HuH-7 (cell line): ENCODE results near the gene NCR3LG1.
A peak's percentile ranks its signal among the peaks of the same experiment; 100 is the strongest.

Experiments used
- DNase-seq: peaks from one replicate; pipeline ENCODE4 v3.0.0; 2011; ENCODE audit warnings: low spot score

NCR3LG1 gene

GRCh38 chr11:17351510-17352176, at the start of gene NCR3LG1:
Gene NCR3LG1 (plus strand): TSS chr11:17351800. CDS start chr11:17351970, 170 bp downstream.
- peak; percentile 36 for DNase-seq

GRCh38 chr11:17313349-17314231, 38.0 kb upstream of the NCR3LG1 start:
- no peak for DNase-seq

GRCh38 chr11:17314232-17314547, 37.4 kb upstream of the NCR3LG1 start:
- DNase-seq = no peak

GRCh38 chr11:17314904-17315426, 36.6 kb upstream of the NCR3LG1 start:
- DNase-seq = no peak

- DNase-seq = no peak
Observed at GRCh38 chr11:17328871-17329494, 22.6 kb upstream of the NCR3LG1 start.

- no peak for DNase-seq
Observed at GRCh38 chr11:17331669-17332068, 19.9 kb upstream of the NCR3LG1 start.

GRCh38 chr11:17333799-17334586, 17.6 kb upstream of the NCR3LG1 start:
- DNase-seq = no peak

- no peak for DNase-seq
Observed at GRCh38 chr11:17343257-17343656, 8.3 kb upstream of the NCR3LG1 start.

- DNase-seq = no peak
Observed at GRCh38 chr11:17343907-17344306, 7.7 kb upstream of the NCR3LG1 start.

- DNase-seq = no peak
Observed at GRCh38 chr11:17347676-17348075, 3.9 kb upstream of the NCR3LG1 start.

GRCh38 chr11:17350455-17351171, 987 bp upstream of the NCR3LG1 start:
- no peak for DNase-seq

- no peak for DNase-seq
Observed at GRCh38 chr11:17351172-17351509, 459 bp upstream of the NCR3LG1 start.

- peak; percentile 49 for DNase-seq
Observed at GRCh38 chr11:17352950-17353820, 1.6 kb downstream of the NCR3LG1 start.

GRCh38 chr11:17353821-17354600, 2.4 kb downstream of the NCR3LG1 start:
- DNase-seq = no peak

- DNase-seq = peak; percentile 57
Observed at GRCh38 chr11:17354601-17354991, 3.0 kb downstream of the NCR3LG1 start.

GRCh38 chr11:17366495-17366894, 14.9 kb downstream of the NCR3LG1 start:
- no peak for DNase-seq

- DNase-seq = no peak
Observed at GRCh38 chr11:17368551-17368950, 17.0 kb downstream of the NCR3LG1 start.

GRCh38 chr11:17369094-17369493, 17.5 kb downstream of the NCR3LG1 start:
- no peak for DNase-seq

GRCh38 chr11:17369684-17370243, 18.2 kb downstream of the NCR3LG1 start:
- DNase-seq = no peak
